ENCODE results near the gene ZMIZ1. TPM values are rescaled to one million over a fixed set of nuclear protein-coding genes. Genes with fewer than 3 reads are reported as not detected.

Gene ZMIZ1
- total RNA-seq, 4 donors from 2014 or later = 65.5 to 88.2 (median 69.3) TPM

GRCh38 chr10:79027147-79028055 lies 41.4 kb upstream of the ZMIZ1 start:
- no peak overlapping the region for H3K4me3 ChIP-seq
- H3K9me3 ChIP-seq = no peaks in the 10 kb centered on the region
- DNase-seq (ENCODE audit: low spot score in 2 of 2) = no peak
- no peaks in the 10 kb centered on the region for H3K27me3 ChIP-seq
- H3K4me1 ChIP-seq = peaks cover 0 to 12% (median 0%) of the 10 kb centered on the region in 4 donors
- no peak for TF ChIP-seq EP300 (IDR thresholded peaks at IDR 0.05)
- TF ChIP-seq CTCF (IDR thresholded peaks at IDR 0.05) = no peak
- no peak for TF ChIP-seq POLR2A (IDR thresholded peaks at IDR 0.05)
- 82 to 84% methylated on average over 18 of the region's 18 CpGs for WGBS, 2 donors
- no peak overlapping the region for H3K27ac ChIP-seq
- no peaks in the 10 kb centered on the region for H3K36me3 ChIP-seq

- 80 to 96% methylated on average over 4 of the region's 4 CpGs for WGBS, 2 donors
- Histone ChIP-seq H3K4me1 (peaks cover 0 to 6% (median 0%) of the 10 kb centered on the region in 4 donors), H3K9me3 (no peaks in the 10 kb centered on the region), H3K27ac (no peak overlapping the region), H3K27me3 (no peaks in the 10 kb centered on the region), H3K4me3 (no peak overlapping the region), H3K36me3 (no peaks in the 10 kb centered on the region)
- no peak for TF ChIP-seq EP300 (IDR thresholded peaks at IDR 0.05)
- TF ChIP-seq POLR2A (IDR thresholded peaks at IDR 0.05) = no peak
- TF ChIP-seq CTCF (IDR thresholded peaks at IDR 0.05) = no peak
- DNase-seq (ENCODE audit: low spot score in 2 of 2) = no peak
These were observed 40.7 kb upstream of the ZMIZ1 start for GRCh38 chr10:79028056-79028430.

GRCh38 chr10:79028451-79029010 lies 40.2 kb upstream of the ZMIZ1 start:
- Histone ChIP-seq H3K27ac (no peak overlapping the region), H3K4me3 (no peak overlapping the region), H3K9me3 (no peaks in the 10 kb centered on the region), H3K4me1 (peaks cover 0 to 3% (median 0%) of the 10 kb centered on the region in 4 donors), H3K27me3 (no peaks in the 10 kb centered on the region), H3K36me3 (no peaks in the 10 kb centered on the region)
- no peak for DNase-seq (ENCODE audit: low spot score in 2 of 2)
- WGBS, 2 donors = 85 to 92% methylated on average over 5 of the region's 5 CpGs
- TF ChIP-seq CTCF (IDR thresholded peaks at IDR 0.05) = no peak
- no peak for TF ChIP-seq EP300 (IDR thresholded peaks at IDR 0.05)

- Histone ChIP-seq H3K4me3 (no peak overlapping the region), H3K27ac (no peak overlapping the region), H3K9me3 (no peaks in the 10 kb centered on the region), H3K4me1 (no peaks in the 10 kb centered on the region), H3K27me3 (no peaks in the 10 kb centered on the region), H3K36me3 (no peaks in the 10 kb centered on the region)
- no peak for TF ChIP-seq EP300 (IDR thresholded peaks at IDR 0.05)
- TF ChIP-seq POLR2A (IDR thresholded peaks at IDR 0.05) = no peak
- no peak for TF ChIP-seq CTCF (IDR thresholded peaks at IDR 0.05)
- 84 to 86% methylated on average over 12 of the region's 12 CpGs for WGBS, 2 donors
- no peak for DNase-seq (ENCODE audit: low spot score in 2 of 2)
These were observed 39.0 kb upstream of the ZMIZ1 start for GRCh38 chr10:79029478-79030390.
